ENCODE measurements around the gene TENM4. TPM values are rescaled to one million over a fixed set of nuclear protein-coding genes. Genes with fewer than 3 reads are reported as not detected.

TENM4 gene
- total and polyA plus RNA-seq, 10 of the 15 experiments (the other 5 are each of a cell fraction or from before 2014, with no cell fraction given), result 0.03 to 0.12 (median 0.06) TPM; not detected in 7

- H3K4me1 ChIP-seq (ENCODE audit: control insufficient read depth, insufficient read depth, low read length), result no peaks in the 10 kb centered on the region
- ChIA-PET SMC1A (ENCODE audit: uncharacterized antibody, unreplicated experiment) (interaction anchor here (0.5 to 1.9 kb wide), 4 partner anchors 10 to 809 kb away, joined by 3 to 4 read pairs (median 3); no protein-coding TSS in a partner anchor), RAD21 (ENCODE audit: unreplicated experiment) (no interaction called here), POLR2A (no interaction called here), CTCF (interaction anchor here (1.0 to 1.3 kb wide), 2 partner anchors 11 to 18 kb away, joined by 3 read pairs; no protein-coding TSS in a partner anchor)
- no peaks in the 10 kb centered on the region for H3K79me2 ChIP-seq (ENCODE audit: control insufficient read depth, insufficient read depth, low read length)
- H3K9me3 ChIP-seq (replicated peaks; ENCODE audit: control insufficient read depth, insufficient read depth, low read length), result no peaks in the 10 kb centered on the region
- no peak overlapping the region for H2AFZ ChIP-seq (ENCODE audit: control insufficient read depth, low read depth, low read length)
- no peak overlapping the region for H3K4me3 ChIP-seq
- ATAC-seq (no peak), DNase-seq (ENCODE audit: low read depth, low spot score) (no peak), FAIRE-seq (no peak)
- intact Hi-C loops (cut with micrococcal nuclease; ENCODE audit: unreplicated experiment) (no loop called here), in situ Hi-C loops (cut with MboI) (no loop called here)
- H4K20me1 ChIP-seq (ENCODE audit: control insufficient read depth, insufficient read depth), result no peaks in the 10 kb centered on the region
- no peak overlapping the region for H3K9ac ChIP-seq (ENCODE audit: control insufficient read depth, insufficient read depth, low read length)
- no peak overlapping the region for H3K4me2 ChIP-seq (ENCODE audit: control insufficient read depth, insufficient read depth)
- no TSS peak for BruUV-seq (replicated peaks)
- no peak overlapping the region for H3K27ac ChIP-seq (ENCODE audit: control insufficient read depth, insufficient read depth)
- WGBS (ENCODE audit: insufficient coverage, insufficient replicate concordance, low lambda C conversion rate, missing lambda C conversion rate), result 33% methylated on average over 9 of the region's 9 CpGs
- H3K27me3 ChIP-seq (replicated peaks in 1 of 2; ENCODE audit: control insufficient read depth in 2 of 2, insufficient read depth in 2 of 2, low read length in 1 of 2), result peaks cover 2 to 6% of the 10 kb centered on the region in 2 experiments; a peak in 3 of 4 replicates
- no peak for TF ChIP-seq ATF3 (IDR thresholded peaks at IDR 0.05; ENCODE audit: borderline replicate concordance, extremely low read depth, low read depth, low read length)
- TF ChIP-seq RBBP5 (conservative IDR thresholded peaks at IDR 0.05), result no peak
- no peak for TF ChIP-seq SIX5 (IDR thresholded peaks at IDR 0.05; ENCODE audit: low read depth, low read length, severe bottlenecking)
- no peak for TF ChIP-seq PAX8 (IDR thresholded peaks at IDR 0.05)
- no peak for TF ChIP-seq POLR2AphosphoS5 (IDR thresholded peaks at IDR 0.05; ENCODE audit: low read length)
- H3K36me3 ChIP-seq (ENCODE audit: control insufficient read depth in 2 of 2, insufficient read depth in 2 of 2, low read length in 1 of 2), result no peaks in the 10 kb centered on the region
These were observed 112.4 kb downstream of the TENM4 start for GRCh38 chr11:79328402-79328801.

DNA sequence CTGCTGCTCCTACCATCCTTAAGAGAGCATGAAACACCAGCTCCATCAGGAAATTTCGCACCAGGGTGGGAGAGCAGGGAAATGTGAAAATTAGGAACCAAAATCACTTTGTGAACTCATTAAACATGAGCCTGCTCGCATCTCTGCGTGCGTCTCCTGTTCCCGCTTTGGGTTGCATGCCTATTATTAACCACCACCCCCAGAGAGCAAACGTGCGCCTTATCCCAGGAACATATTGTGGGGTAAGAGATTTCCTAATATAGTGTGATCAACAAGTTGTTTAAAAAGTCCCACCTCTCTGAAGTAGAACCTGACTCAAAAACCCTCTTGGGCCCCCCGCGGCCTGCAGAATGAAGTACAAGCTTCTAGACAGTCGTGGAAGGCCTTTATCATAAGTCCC is 115.0 kb downstream of the TENM4 start:
- no peak for FAIRE-seq
- POLR2A ChIA-PET, result no interaction called here

More for the DNA sequence above, 115.0 kb downstream of the TENM4 start:
- Histone ChIP-seq H3K36me3 (ENCODE audit: control insufficient read depth in 2 of 2, insufficient read depth in 2 of 2, low read length in 1 of 2) (no peaks in the 10 kb centered on the region), H3K4me3 (no peak overlapping the region), H3K79me2 (ENCODE audit: control insufficient read depth, insufficient read depth, low read length) (no peaks in the 10 kb centered on the region), H3K4me1 (ENCODE audit: control insufficient read depth, insufficient read depth, low read length) (no peaks in the 10 kb centered on the region), H3K27me3 (replicated peaks in 1 of 2; ENCODE audit: control insufficient read depth in 2 of 2, insufficient read depth in 2 of 2, low read length in 1 of 2) (peaks cover 0 to 3% of the 10 kb centered on the region in 2 experiments; a peak in 2 of 4 replicates), H3K9me3 (replicated peaks; ENCODE audit: control insufficient read depth, insufficient read depth, low read length) (no peaks in the 10 kb centered on the region), H3K4me2 (ENCODE audit: control insufficient read depth, insufficient read depth) (no peak overlapping the region), H3K9ac (ENCODE audit: control insufficient read depth, insufficient read depth, low read length) (no peak overlapping the region), H4K20me1 (ENCODE audit: control insufficient read depth, insufficient read depth) (no peaks in the 10 kb centered on the region), H3K27ac (ENCODE audit: control insufficient read depth, insufficient read depth) (no peak overlapping the region), H2AFZ (ENCODE audit: control insufficient read depth, low read depth, low read length) (no peak overlapping the region)
- ATAC-seq (no peak), DNase-seq (ENCODE audit: low read depth, low spot score) (no peak)
- in situ Hi-C loops (cut with MboI), result no loop called here
- no peak for TF ChIP-seq ZNF24 (IDR thresholded peaks at IDR 0.05)
- TF ChIP-seq, protein P1, sequence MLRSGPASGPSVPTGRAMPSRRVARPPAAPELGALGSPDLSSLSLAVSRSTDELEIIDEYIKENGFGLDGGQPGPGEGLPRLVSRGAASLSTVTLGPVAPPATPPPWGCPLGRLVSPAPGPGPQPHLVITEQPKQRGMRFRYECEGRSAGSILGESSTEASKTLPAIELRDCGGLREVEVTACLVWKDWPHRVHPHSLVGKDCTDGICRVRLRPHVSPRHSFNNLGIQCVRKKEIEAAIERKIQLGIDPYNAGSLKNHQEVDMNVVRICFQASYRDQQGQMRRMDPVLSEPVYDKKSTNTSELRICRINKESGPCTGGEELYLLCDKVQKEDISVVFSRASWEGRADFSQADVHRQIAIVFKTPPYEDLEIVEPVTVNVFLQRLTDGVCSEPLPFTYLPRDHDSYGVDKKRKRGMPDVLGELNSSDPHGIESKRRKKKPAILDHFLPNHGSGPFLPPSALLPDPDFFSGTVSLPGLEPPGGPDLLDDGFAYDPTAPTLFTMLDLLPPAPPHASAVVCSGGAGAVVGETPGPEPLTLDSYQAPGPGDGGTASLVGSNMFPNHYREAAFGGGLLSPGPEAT (IDR thresholded peaks at IDR 0.05; ENCODE audit: low read depth), result no peak
- BruUV-seq (replicated peaks), result no TSS peak
- RAD21 ChIA-PET (ENCODE audit: unreplicated experiment), result no interaction called here
- SMC1A ChIA-PET (ENCODE audit: uncharacterized antibody, unreplicated experiment), result no interaction called here
- CTCF ChIA-PET, result interaction anchor here (1.0 kb wide), 1 partner anchor 75 kb away, joined by 3 read pairs; no protein-coding TSS in a partner anchor
- intact Hi-C loops (cut with micrococcal nuclease; ENCODE audit: unreplicated experiment), result no loop called here
- WGBS (ENCODE audit: insufficient coverage, insufficient replicate concordance, low lambda C conversion rate, missing lambda C conversion rate), result 34% methylated on average over 10 of the region's 10 CpGs
